PFSK-1 (cell line): ENCODE measurements around the gene PDE2A.

Source experiments
- FOXP2 ChIP-seq: optimal IDR thresholded peaks from 2 replicates; pipeline ENCODE3; 2011; ENCODE audit warnings: borderline replicate concordance, control low read depth, inconsistent platforms; ENCODE audit not compliant: insufficient read depth; ENCODE audit errors: extremely low read length, extremely low read depth
- POLR2AphosphoS5 ChIP-seq: IDR thresholded peaks from 2 replicates; pipeline ENCODE4 v1.6.1; 2012; ENCODE audit warnings: low read depth, mild to moderate bottlenecking, control low read depth, low read length, moderate library complexity
- SIN3A ChIP-seq: IDR thresholded peaks from 2 replicates; pipeline ENCODE4 v1.6.1; 2012; ENCODE audit warnings: mild to moderate bottlenecking, low read length, moderate library complexity, borderline replicate concordance; ENCODE audit not compliant: insufficient read depth
- TAF1 ChIP-seq: IDR thresholded peaks from 2 replicates; pipeline ENCODE4 v1.6.1; 2012; ENCODE audit warnings: low read length, control low read depth, borderline replicate concordance; ENCODE audit not compliant: insufficient read depth
- TF ChIP-seq, protein P1 (sequence below), 2 experiments: IDR thresholded peaks; 2 replicates each; pipeline versions ENCODE4 v1.6.1 to v1.8.0; 2011 to 2012; ENCODE audit warnings: low read depth in 2 of 2, low read length in 2 of 2, control low read depth in 1 of 2, inconsistent platforms in 1 of 2, mild to moderate bottlenecking in 1 of 2, moderate library complexity in 1 of 2; ENCODE audit not compliant: insufficient read depth in 1 of 2

PDE2A gene

DNA sequence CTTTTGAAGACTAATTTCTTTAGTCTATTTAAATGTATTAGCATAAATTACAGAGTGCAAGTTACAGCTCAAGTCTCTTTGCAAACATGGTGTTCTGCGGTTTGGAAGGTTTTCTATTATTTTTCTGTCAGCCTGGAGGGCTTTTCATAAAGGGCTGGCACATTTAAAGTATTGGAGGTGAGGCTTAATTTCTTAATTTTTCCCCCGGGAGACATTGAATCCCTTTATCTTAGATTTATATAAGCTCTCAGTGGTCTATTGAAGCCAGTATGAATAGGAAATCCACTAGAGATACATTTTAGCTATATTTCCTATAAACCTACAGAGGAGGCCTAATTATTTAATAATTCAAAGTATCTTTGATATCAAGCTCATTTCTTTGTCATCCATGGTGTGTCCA lies 137.2 kb downstream of the PDE2A start:
- TF ChIP-seq FOXP2 (no peak), SIN3A (no peak), POLR2AphosphoS5 (no peak), TAF1 (no peak)
- TF ChIP-seq, protein P1, sequence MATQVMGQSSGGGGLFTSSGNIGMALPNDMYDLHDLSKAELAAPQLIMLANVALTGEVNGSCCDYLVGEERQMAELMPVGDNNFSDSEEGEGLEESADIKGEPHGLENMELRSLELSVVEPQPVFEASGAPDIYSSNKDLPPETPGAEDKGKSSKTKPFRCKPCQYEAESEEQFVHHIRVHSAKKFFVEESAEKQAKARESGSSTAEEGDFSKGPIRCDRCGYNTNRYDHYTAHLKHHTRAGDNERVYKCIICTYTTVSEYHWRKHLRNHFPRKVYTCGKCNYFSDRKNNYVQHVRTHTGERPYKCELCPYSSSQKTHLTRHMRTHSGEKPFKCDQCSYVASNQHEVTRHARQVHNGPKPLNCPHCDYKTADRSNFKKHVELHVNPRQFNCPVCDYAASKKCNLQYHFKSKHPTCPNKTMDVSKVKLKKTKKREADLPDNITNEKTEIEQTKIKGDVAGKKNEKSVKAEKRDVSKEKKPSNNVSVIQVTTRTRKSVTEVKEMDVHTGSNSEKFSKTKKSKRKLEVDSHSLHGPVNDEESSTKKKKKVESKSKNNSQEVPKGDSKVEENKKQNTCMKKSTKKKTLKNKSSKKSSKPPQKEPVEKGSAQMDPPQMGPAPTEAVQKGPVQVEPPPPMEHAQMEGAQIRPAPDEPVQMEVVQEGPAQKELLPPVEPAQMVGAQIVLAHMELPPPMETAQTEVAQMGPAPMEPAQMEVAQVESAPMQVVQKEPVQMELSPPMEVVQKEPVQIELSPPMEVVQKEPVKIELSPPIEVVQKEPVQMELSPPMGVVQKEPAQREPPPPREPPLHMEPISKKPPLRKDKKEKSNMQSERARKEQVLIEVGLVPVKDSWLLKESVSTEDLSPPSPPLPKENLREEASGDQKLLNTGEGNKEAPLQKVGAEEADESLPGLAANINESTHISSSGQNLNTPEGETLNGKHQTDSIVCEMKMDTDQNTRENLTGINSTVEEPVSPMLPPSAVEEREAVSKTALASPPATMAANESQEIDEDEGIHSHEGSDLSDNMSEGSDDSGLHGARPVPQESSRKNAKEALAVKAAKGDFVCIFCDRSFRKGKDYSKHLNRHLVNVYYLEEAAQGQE (IDR thresholded peaks at IDR 0.05; ENCODE audit: insufficient read depth in 1 of 2, low read depth in 2 of 2, low read length in 2 of 2) = no peak

DNA sequence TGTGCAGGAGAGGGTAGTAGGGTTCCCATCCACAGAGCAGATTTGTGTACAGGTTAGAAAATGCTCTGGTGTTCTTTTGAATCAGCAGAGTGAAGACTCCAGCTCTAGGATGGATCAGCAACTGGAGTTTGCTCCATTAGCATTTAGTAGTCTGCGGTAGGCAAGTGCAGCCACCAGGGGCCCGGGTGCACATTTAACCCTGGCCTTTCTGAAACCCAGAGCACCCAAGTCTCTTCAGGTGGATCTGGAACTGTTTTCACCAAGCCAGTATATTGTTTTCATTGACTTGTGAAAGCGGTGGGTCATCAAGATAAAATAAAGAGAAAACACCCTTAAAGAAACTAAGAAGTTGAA lies 139.1 kb downstream of the PDE2A start:
- no peak for TF ChIP-seq SIN3A
- TF ChIP-seq FOXP2 = no peak
- TF ChIP-seq POLR2AphosphoS5 = no peak
- TF ChIP-seq, protein P1 (IDR thresholded peaks at IDR 0.05; ENCODE audit: insufficient read depth in 1 of 2, low read depth in 2 of 2, low read length in 2 of 2) = no peak
- no peak for TF ChIP-seq TAF1

DNA sequence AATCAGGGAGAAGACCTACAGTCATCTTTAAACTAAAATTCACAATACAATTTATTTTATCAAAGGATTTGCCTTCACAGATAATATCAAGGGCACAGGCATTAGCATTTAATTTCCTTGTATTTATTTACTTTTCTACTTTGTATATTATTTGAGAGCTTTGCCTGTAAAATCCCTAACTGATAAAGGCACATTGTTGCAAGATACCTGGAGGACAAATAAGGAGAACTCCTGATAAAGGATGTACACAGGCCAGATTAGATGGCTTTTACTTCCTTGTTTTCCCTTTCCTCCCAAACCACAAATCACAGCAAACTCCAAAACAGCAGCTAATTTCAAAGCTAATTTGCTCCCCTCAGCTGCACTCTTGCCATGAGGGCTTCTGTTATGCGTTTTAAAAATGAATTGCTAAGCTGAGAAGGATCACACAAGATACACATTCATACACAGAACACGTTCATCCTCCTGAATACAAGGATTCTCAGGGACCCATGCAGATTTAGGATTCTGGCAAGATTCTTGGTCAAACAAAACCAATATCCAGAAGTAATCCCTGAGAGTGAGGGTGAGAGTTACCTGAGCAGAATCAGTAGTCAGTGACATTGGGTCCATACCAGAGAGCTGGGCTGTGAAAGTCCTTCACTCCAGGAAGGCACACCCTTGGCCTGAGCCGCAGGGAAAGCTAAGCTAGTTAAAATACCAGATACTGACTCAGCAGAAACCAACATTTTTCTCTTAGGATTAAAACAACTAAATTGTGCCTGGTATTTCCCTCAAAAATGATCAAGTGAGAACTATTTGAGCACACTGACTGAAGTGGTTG lies 139.6 kb downstream of the PDE2A start:
- no peak for TF ChIP-seq SIN3A
- TF ChIP-seq POLR2AphosphoS5 = no peak
- TF ChIP-seq FOXP2 = no peak
- TF ChIP-seq TAF1 = no peak
- TF ChIP-seq, protein P1 (IDR thresholded peaks at IDR 0.05; ENCODE audit: insufficient read depth in 1 of 2, low read depth in 2 of 2, low read length in 2 of 2) = no peak

DNA sequence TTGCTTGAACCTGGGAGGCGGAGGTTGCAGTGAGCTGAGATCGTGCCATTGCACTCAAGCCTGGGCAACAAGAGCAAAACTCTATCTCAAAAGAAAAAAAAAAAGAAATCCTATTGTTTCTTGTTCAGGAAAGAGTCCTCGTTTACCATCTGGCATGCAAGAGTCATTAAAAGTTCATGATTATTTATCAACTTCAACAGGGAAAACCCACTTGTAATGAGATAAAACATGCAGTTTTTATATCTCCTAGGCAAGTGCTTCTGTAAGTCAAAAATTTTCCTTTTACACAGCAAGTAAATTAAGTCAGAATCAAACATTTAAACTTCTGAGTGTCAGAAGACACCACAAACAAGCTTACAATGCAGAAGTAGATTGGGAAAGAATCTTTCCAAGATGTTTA lies 145.2 kb downstream of the PDE2A start:
- TF ChIP-seq FOXP2 (no peak), POLR2AphosphoS5 (no peak), TAF1 (no peak), SIN3A (no peak)
- TF ChIP-seq, protein P1 (IDR thresholded peaks at IDR 0.05; ENCODE audit: insufficient read depth in 1 of 2, low read depth in 2 of 2, low read length in 2 of 2) = no peak
